ENCODE measurements around the gene CFAP77.
"Not testable (repeated sequence)": the region's sequence is repeated elsewhere in the genome, so short reads cannot be mapped to it uniquely, and the experiment has no call there.

Gene CFAP77

GRCh38 chr9:132552041-132552440, 142.0 kb downstream of the CFAP77 start:
- DNase-seq, result no peak

DNA sequence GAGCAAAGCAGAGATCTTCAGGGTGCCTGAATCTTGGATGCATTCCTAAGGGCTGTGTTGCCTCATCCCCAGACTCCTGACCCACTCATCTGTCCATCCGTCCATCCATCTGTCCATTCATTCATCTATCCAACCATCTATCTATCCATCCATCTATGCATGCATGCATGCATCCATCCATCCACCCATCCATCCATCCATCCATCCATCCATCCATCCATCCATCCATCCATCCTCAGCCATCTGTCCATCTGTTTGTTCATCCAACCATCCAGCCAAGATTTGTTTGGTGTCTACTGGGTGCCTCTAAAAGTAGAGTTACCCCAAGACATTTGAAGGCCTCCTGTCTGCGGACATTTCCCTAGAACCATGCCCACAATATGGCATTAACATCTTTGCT, 144.7 kb downstream of the CFAP77 start:
- no peak for DNase-seq

DNA sequence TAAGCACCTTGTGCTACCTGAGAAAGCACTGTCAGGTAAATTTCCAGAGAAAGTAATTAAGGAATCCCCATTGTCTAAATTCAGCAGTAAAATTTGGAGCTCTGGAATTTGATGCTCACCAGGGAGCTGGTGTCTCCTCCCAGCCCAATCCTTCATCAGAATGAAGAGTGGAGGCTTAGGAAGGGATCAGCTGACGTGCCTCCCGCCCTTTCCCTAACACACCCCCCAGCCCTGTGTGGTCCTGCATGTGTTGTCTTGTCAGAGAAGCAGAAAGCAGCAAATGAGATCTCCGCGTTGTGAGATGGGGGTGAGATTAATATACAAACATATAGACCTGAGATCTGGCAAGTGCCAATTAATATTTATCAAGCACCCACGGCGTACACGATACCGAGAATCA, 145.5 kb downstream of the CFAP77 start:
- DNase-seq, result no peak

DNA sequence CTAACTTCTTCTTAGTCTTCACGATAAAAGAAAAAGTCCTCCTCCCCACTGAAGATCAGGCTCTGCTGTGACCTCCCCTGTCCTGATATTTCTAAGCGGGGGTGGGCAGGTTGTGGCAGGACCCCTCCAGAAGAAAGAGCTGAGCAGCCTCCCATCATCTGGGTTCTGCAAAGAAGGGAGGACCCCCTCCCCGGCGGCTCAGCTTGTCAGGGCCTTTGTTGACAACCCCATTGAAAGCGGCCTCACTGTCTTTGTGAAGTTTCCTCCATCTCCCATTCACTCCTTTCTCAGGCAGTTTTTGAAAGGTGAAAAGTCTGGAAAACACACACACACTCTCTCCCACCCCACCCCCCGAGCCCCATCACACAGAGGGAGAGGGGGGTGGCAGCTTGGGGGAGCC, 146.2 kb downstream of the CFAP77 start:
- DNase-seq, result no peak

DNA sequence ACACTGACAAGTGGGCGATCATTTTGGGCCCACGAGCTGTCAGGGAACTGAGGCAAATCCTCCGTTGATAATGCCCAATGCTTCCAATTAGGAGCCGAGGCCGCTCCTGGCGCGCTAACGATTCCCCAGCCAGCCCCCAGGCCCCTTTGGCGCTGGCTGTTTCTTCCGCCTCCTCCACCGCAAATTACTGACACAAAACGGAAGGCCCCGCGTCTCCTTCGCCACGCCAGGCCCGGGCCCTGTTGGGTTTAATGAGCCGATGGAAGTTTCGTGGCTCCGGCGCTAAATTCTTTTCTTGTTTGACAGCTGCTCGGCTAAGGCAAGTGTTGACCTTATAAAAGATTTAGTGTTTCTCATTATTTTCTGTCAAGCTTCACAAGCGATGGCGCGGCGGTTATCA, 146.7 kb downstream of the CFAP77 start:
- no peak for DNase-seq

GRCh38 chr9:132557159-132557558, 147.1 kb downstream of the CFAP77 start:
- DNase-seq, result no peak

- no peak for DNase-seq
Observed at GRCh38 chr9:132559711-132560110, 149.7 kb downstream of the CFAP77 start.

GRCh38 chr9:132560616-132561202, 150.7 kb downstream of the CFAP77 start:
- no peak for DNase-seq

DNA sequence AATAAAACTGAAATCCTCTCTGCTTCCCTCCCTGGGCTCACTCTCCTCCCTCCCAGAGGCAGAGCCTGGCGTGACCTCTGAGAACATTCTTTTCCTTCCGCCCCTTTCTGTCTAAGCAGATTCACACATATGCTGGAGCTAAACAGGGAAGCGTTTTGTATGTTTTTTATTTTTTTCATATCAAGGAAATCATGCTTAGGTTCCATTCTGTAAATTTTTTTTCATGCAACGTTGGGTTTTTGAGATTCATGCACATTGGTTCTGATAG, 152.2 kb downstream of the CFAP77 start:
- no peak for DNase-seq

GRCh38 chr9:132564526-132564925, 154.5 kb downstream of the CFAP77 start:
- no peak for DNase-seq

DNA sequence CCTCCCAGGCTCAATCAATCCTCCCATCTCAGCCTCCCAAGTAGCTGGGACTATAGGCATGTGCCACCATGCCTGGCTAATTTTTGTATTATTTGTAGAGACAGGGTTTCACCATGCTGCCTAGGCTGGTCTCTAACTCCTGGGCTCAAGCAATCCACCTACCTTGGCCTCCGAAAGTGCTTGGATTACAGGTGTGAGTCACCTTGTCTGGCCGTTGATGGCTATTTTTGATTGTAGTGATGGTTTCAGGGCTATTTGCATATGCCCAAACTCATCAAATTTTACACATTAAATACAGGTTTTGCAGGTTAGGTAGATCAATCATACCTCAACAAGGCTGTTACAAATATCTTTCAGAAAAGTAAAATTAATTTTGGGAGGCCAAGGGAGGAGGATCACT, 158.8 kb downstream of the CFAP77 start:
- not testable (repeated sequence) for DNase-seq

DNA sequence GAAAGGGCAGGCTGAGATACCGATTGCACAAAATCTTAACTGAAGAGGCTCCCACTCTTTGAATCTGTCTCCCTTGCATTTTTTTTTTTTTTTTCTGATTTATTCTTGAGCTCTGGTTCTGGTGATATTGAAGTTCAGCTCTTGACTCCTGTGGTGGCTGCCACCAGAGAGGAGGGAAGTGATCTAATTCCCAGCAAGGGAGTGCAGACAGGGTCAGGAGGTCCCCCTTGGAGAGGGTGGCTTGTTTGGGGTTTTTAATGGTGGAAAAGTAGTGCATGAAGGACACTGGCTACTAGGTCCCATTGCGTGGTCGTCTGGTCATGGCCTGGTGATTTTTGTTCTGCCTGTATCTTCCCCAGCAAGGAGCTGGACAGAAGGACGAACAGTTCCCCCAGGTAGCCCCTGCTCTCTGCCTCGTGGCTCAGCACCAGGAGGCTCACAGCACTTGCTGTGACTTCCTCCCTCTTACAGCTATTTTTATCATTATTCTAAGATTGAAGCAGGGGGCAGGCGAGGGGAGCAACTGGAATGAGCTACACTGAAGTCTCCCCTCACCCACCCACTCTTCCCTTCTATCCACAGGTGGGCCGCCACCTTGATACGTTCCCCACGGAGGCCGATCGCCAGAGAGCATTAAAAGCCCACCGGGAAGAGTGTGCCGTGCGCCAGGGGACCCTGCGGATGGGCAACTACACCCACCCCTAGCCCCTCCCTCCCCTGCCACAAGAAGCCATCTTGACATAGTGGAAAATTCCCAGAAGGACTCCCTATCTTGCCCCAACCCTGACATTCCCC, 162.0 kb downstream of the CFAP77 start:
- no peak for DNase-seq

GRCh38 chr9:132572921-132573320, 162.9 kb downstream of the CFAP77 start:
- DNase-seq, result no peak

GRCh38 chr9:132575005-132575609, 165.1 kb downstream of the CFAP77 start:
- no peak for DNase-seq

DNA sequence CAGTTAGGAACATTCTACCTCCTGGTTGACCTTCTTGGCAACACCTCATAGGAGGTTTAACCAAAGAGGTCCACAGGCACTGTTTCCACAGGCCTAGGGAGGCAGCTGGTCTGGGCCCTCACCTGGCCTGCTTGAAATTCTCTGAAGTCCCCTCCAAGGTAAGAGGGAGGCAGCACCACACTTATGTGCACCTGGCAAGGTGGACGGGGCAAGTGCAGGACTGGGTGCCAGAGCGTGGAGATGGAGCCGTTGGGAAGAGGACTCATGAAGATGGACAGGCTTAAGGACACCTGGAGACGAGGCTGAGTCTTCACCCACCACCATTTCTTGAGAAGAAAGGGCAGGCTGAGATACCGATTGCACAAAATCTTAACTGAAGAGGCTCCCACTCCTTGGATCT, 165.8 kb downstream of the CFAP77 start:
- DNase-seq, result no peak

- no peak for DNase-seq
Observed at GRCh38 chr9:132577119-132577518, 167.1 kb downstream of the CFAP77 start.

DNA sequence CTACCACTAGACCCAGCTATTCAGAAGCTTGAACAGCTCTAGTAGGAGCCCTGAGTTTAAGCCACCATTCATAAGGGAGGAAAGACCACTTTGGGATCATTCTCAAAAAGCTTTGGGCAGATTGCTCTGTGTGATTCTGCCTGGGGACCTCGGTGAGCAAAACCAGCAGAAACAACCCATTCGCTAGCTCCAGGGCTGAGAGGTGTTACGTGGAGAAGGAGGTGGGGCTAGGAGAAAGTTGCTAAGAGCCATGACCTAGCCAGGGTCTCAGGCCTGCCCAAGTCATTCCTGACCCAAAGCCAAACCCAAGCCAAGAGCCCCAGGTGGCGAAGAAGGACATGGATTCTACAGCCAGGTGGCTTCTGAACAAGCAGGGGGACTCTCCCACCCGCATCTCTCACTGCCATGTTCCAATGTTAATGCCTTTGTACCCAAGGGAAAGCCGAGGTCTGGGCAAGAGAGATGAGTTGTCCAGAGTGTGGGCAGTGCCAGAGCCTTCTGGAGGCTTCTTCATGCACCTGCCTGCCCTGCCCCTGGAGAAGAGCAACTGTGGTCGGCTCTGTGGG, 168.4 kb downstream of the CFAP77 start:
- DNase-seq, result no peak

DNA sequence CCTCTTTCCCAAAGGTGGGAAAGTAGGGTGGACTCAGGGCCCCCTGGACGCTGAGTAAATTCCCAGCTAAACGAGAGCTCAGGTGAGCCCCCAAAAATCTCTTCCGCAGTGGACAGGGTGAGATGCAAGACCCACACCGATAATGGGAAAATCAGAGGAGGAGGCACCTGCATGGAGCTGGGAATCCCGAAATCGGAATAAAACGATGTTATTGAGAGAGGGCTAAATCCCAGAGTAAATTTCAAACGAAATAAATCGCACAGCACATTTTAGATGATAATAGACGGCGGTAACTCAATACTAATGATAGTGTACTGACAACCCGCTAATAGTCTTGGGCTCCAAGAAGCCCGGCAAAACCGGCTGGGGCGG, 169.4 kb downstream of the CFAP77 start:
- no peak for DNase-seq

- DNase-seq, result no peak
Observed at GRCh38 chr9:132582276-132582785, 172.3 kb downstream of the CFAP77 start, which contains the start of gene BARHL1. Gene BARHL1 (plus strand): TSS chr9:132582606. CDS start chr9:132582798, 192 bp downstream.

DNA sequence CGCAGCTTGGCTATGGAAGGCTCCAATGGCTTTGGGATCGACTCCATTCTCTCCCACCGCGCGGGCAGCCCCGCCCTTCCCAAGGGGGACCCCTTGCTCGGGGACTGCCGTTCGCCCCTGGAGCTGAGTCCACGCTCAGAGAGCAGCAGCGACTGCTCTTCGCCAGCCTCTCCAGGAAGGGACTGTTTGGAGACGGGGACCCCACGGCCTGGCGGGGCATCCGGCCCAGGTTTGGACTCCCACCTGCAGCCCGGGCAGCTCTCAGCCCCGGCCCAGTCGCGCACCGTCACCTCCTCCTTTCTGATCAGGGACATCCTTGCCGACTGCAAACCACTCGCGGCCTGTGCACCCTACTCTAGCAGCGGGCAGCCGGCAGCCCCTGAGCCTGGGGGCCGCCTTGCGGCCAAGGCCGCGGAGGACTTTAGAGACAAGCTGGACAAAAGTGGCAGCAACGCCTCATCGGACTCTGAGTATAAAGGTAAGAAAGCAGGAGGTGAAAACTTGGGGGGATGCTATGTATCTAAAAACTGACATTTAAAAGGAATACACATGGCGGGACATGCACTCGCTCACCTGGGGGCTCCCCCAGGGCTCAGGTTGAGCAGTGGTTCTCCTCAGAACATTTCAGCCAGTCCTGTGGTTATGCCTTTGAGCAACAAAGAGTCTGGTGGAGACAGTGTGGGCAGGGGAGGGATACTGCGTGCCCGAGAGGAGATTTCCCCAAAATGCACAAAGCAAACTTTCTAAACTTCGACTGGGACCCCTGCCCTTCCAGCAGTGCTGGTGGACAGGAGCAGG, 173.0 kb downstream of the CFAP77 start:
- no peak for DNase-seq

DNA sequence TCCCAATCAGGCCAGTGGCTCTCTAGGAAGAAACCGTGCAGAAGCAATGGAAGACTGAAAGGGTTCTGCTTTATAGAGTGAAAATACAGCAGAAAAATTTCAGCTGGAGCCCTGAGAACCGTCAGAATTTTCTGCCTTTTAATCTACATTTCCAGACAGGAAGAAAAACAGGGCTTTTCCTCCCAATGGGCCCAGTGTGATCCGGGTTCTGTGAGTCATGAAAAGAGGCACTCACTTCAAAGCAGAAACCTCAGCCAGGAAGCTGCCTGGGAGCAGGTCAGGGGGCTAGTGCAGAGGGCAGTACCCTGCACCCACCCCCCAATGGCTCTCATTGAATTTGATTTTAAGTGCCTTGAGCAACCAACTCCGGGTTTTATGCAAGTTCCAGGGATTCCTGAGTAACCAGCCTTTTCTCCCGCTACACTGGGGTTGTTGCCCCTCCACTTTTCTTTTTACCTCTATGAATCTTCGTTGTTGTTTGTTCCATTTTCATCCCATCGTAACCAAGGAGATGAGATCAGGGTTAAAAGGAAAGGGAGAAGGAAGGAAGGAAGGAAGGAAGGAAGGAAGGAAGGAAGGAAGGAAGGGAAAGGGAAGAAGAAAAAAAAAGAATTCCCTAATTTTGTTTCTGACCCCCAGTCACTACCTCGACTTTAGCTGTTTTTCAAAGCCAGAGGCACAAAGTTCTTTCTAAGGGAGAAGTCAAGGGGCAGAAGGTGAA, 173.7 kb downstream of the CFAP77 start:
- DNase-seq, result no peak

All from NCI-H187 treated with DMSO at 0.1 percent for 48 hours (cell line).